Ovary (tissue), 9 donors: Measurements from ENCODE around the gene CLBA1. TPM values are rescaled to one million over a fixed set of nuclear protein-coding genes. Genes with fewer than 3 reads are reported as not detected.

ENCODE experiments used
- DNase-seq, 5 donors: peaks; one replicate each; pipeline ENCODE4 v3.0.0-alpha.2; 2019 to 2020
- H3K27ac ChIP-seq, 2 donors: fragments of 200-600 bp; one replicate each; pipeline versions ENCODE4 v1.5.1 to v1.8.0; 2019 to 2022
- H3K27me3 ChIP-seq: fragments of 200-600 bp; one replicate; pipeline ENCODE4 v1.8.0; 2022
- H3K36me3 ChIP-seq: fragments of 200-600 bp; sonication (generic); one replicate; pipeline ENCODE4 v1.5.1; 2019
- H3K4me1 ChIP-seq: one replicate; pipeline ENCODE4 v1.8.1; 2013; ENCODE audit warnings: mild to moderate bottlenecking, moderate library complexity; ENCODE audit not compliant: insufficient read depth
- H3K4me3 ChIP-seq: fragments of 200-600 bp; sonication (generic); one replicate; pipeline ENCODE4 v1.5.1; 2017
- H3K9me3 ChIP-seq, 2 donors: fragments of 200-600 bp in 1 of 2; sonication (generic) in 1 of 2; one replicate each; pipeline versions ENCODE4 v1.5.1 to v1.8.1; 2013 to 2019; ENCODE audit warnings: mild to moderate bottlenecking in 1 of 2, moderate library complexity in 1 of 2
- EP300 ChIP-seq: sonication (generic); formaldehyde crosslinking; IDR thresholded peaks from one replicate; pipeline ENCODE4 v1.6.1; 2017; ENCODE audit warnings: antibody characterized with exemption
- POLR2A ChIP-seq: fragments of 450-650 bp; IDR thresholded peaks from one replicate; pipeline ENCODE4 v1.6.1; 2017; ENCODE audit warnings: antibody characterized with exemption, mild to moderate bottlenecking, moderate library complexity
- WGBS, 3 donors: extraction: QIAGEN DNeasy Blood & Tissue Kit in 1 of 3; methylation state at CpG; one replicate each; pipeline versions ENCODE4 v1.1.5 to v1.1.7; 2013 to 2017; 5-methylcytosine and 5-hydroxymethylcytosine counted together
- intact Hi-C, 4 donors: fragments of 100-400 bp; cut with DNase I; formaldehyde crosslinking; loops; one replicate each; pipeline versions ENCODE4 v1.11.0 to v1.15.1; 2022 to 2023
- polyA plus RNA-seq, 2 donors: library from polyadenylated mRNA; stranded (reverse); fragments of 200-250 nt in 1 of 2; fragments of 350-450 nt in 1 of 2; fragmentation: Illumina TruSeq in 1 of 2; extraction: RNeasy Lipid Tissue Mini Kit (QIAGEN cat#74804) in 1 of 2; gene quantifications; one replicate each; pipeline ENCODE4 v1.2.3, GENCODE V29; 2013 to 2014
- total RNA-seq, 7 donors: library from RNA; depleted of rRNA in 2 of 7; stranded (reverse); fragments of >200 nt in 2 of 7; fragmentation: NEBNext Ultra II Directional in 3 of 7; extraction: Animal tissue kit (Norgen Biotek cat#: 25700) in 3 of 7; gene quantifications; one replicate each; pipeline versions ENCODE4 v1.1.0 to v1.2.4, GENCODE V29; 2016 to 2023
- TF ChIP-seq, protein P1 (sequence below), 3 donors: fragments of 450-650 bp in 2 of 3; fragments of 200-600 bp in 1 of 3; IDR thresholded peaks; one replicate each; pipeline versions ENCODE4 v1.5.1 to v1.8.0; 2016 to 2022; ENCODE audit warnings: antibody characterized with exemption in 3 of 3, mild to moderate bottlenecking in 1 of 3
- donor health status: DM: no; HTN: no; CAD: no; lungs with moderate emphysema.
- donor health status: DM: no; HTN: no; CAD: no.
- donor health status: Bipolar disorder and iron deficiency.
- donor health status: DM: yes; HTN: yes; CAD: no.
- donor health status: DM: no; HTN: no; CAD: no.
- donor health status: DM: yes; HTN: yes; CAD: no.

CLBA1 gene
- total and polyA plus RNA-seq, 9 donors = 3.5 to 15.7 (median 6.7) TPM

- Histone ChIP-seq H3K4me1 (no peaks in the 10 kb centered on the region), H3K9me3 (no peaks in the 10 kb centered on the region), H3K27ac (no peak overlapping the region), H3K36me3 (no peaks in the 10 kb centered on the region), H3K27me3 (no peaks in the 10 kb centered on the region), H3K4me3 (no peak overlapping the region)
- DNase-seq = no peak
- WGBS, 3 donors = 71 to 75% (median 72%) methylated on average over 11 of the region's 11 CpGs
- intact Hi-C loops = loop anchor here in 2 of 4 donors (10.0 kb wide), 1 partner anchor 107 kb away; no protein-coding TSS in a partner anchor
- TF ChIP-seq, protein P1, sequence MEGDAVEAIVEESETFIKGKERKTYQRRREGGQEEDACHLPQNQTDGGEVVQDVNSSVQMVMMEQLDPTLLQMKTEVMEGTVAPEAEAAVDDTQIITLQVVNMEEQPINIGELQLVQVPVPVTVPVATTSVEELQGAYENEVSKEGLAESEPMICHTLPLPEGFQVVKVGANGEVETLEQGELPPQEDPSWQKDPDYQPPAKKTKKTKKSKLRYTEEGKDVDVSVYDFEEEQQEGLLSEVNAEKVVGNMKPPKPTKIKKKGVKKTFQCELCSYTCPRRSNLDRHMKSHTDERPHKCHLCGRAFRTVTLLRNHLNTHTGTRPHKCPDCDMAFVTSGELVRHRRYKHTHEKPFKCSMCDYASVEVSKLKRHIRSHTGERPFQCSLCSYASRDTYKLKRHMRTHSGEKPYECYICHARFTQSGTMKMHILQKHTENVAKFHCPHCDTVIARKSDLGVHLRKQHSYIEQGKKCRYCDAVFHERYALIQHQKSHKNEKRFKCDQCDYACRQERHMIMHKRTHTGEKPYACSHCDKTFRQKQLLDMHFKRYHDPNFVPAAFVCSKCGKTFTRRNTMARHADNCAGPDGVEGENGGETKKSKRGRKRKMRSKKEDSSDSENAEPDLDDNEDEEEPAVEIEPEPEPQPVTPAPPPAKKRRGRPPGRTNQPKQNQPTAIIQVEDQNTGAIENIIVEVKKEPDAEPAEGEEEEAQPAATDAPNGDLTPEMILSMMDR (IDR thresholded peaks at IDR 0.05) = no peak
- TF ChIP-seq EP300 = no peak
- no peak for TF ChIP-seq POLR2A
Measured at GRCh38 chr14:104937694-104938365, 47.8 kb upstream of the CLBA1 start.

DNA sequence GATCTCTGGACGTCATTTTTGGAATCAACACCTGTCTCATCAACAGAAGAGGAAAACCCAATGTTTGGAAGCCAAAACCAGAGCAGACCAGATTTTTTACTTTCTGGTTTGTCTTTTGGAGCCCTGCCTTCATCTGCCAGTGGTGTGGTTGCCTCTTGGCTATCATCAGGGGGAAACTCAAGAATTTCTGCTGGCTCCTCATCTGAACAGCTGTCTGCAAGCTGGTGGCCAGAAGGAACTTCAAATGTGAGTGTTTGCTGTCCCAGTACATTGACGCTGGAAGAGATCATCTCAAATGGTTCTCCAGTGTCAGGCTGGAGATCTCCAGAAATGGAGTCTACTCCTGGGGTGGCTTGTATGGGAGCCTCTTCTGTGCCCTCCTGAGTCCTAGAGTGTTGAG, 47.2 kb upstream of the CLBA1 start:
- no peak for DNase-seq
- H3K27me3 ChIP-seq = no peaks in the 10 kb centered on the region
- H3K4me1 ChIP-seq = no peaks in the 10 kb centered on the region
- TF ChIP-seq EP300 (no peak), POLR2A (no peak)
- TF ChIP-seq, protein P1 (IDR thresholded peaks at IDR 0.05) = no peak
- no peak overlapping the region for H3K4me3 ChIP-seq
- intact Hi-C loops = loop anchor here in 2 of 4 donors (10.0 kb wide), 1 partner anchor 106 kb away; no protein-coding TSS in a partner anchor
- H3K9me3 ChIP-seq = no peaks in the 10 kb centered on the region
- no peaks in the 10 kb centered on the region for H3K36me3 ChIP-seq
- no peak overlapping the region for H3K27ac ChIP-seq
- WGBS, 3 donors = 52 to 77% (median 54%) methylated on average over 2 of the region's 2 CpGs

- H3K4me3 ChIP-seq = no peak overlapping the region
Measured at GRCh38 chr14:104938960-104939359, 46.6 kb upstream of the CLBA1 start.

DNA sequence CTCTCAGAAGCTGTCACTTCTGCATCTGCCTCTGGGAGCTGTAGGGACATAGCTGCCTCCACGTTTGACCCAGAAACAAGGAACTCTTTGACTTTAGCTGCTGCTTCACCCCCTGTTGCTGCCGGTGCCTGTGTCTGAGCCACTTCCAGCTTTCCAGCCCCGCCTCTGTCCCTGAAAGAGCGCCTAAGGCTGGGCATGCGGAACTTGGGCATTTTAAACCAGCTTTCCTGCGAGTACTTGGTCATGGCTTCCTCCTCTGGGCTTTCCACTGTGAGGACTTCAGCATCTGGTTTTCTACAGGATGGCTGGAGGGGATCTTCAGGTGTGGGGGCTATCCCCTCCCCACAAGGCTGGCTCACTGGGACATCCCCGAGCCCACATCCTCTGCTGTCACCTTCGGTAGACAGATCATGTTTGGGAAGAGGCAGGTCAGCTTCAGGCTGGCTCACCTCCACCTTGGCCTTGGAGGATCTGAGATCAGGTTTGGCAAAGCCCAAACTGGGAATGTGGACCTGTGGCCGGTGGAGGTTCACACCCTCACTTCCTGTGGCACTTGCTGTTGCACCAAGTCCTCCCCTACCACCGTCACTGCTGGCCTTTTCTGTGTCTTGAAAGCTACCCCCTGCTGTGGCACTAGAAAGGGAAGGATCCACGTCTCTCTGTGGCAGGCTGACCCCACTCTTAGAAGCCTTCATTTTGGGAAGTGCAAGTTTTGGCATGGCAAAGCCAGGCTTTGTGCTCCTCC, 45.8 kb upstream of the CLBA1 start:
- Histone ChIP-seq H3K36me3 (no peaks in the 10 kb centered on the region), H3K4me3 (no peak overlapping the region), H3K27ac (no peak overlapping the region), H3K9me3 (no peaks in the 10 kb centered on the region), H3K4me1 (no peaks in the 10 kb centered on the region), H3K27me3 (no peaks in the 10 kb centered on the region)
- 50 to 72% (median 58%) methylated on average over 11 of the region's 11 CpGs for WGBS, 3 donors
- no peak for DNase-seq
- intact Hi-C loops = loop anchor here in 2 of 4 donors (10.0 kb wide), 1 partner anchor 105 kb away; no protein-coding TSS in a partner anchor
- TF ChIP-seq EP300 = no peak
- TF ChIP-seq, protein P1 (IDR thresholded peaks at IDR 0.05) = no peak
- TF ChIP-seq POLR2A = no peak

More at GRCh38 chr14:104938960-104939359, 46.6 kb upstream of the CLBA1 start:
- H3K9me3 ChIP-seq = no peaks in the 10 kb centered on the region
- no peaks in the 10 kb centered on the region for H3K4me1 ChIP-seq
- DNase-seq = no peak
- WGBS, 3 donors = 79 to 89% (median 82%) methylated on average over 1 of the region's 1 CpG
- H3K36me3 ChIP-seq = no peaks in the 10 kb centered on the region
- TF ChIP-seq POLR2A (no peak), EP300 (no peak)
- TF ChIP-seq, protein P1 (IDR thresholded peaks at IDR 0.05) = no peak
- H3K27ac ChIP-seq = no peak overlapping the region
- H3K27me3 ChIP-seq = no peaks in the 10 kb centered on the region
- intact Hi-C loops = loop anchor here in 2 of 4 donors (10.0 kb wide), 1 partner anchor 106 kb away; no protein-coding TSS in a partner anchor
